Vagina (tissue), 2 donors: ENCODE results near the gene NEDD8.

Experiments
- CTCF ChIP-seq, 3 experiments: fragments of 450-650 bp in 2 of 3; fragments of 200-600 bp in 1 of 3; sonication (generic) in 1 of 3; IDR thresholded peaks; one replicate each; pipeline ENCODE4 v1.5.1; 2017 to 2019; ENCODE audit warnings: antibody characterized with exemption in 3 of 3, mild to moderate bottlenecking in 2 of 3, moderate library complexity in 2 of 3
- POLR2A ChIP-seq, 2 donors: fragments of 450-650 bp; IDR thresholded peaks; one replicate each; pipeline ENCODE4 v1.6.1; 2017; ENCODE audit warnings: antibody characterized with exemption in 2 of 2, mild to moderate bottlenecking in 2 of 2, moderate library complexity in 2 of 2

GRCh38 chr14:24232121-24232644 is at the start of gene NEDD8:
- no peak for TF ChIP-seq CTCF (IDR thresholded peaks at IDR 0.05)
- peak in 1 of 2 donors; percentile 47 for TF ChIP-seq POLR2A (IDR thresholded peaks at IDR 0.05)
